H1 (cell line): ENCODE data around the gene CERS3. TPM values are rescaled to one million over a fixed set of nuclear protein-coding genes. Genes with fewer than 3 reads are reported as not detected.

Experiments used
- CTCF ChIA-PET: fragments of 300-600 bp; sonication (Branson Sonifier 250); formaldehyde crosslinking; loops from one replicate; lab custom pipeline; 2021; ENCODE audit not compliant: partially characterized antibody; lab: Charles Lee
- POLR2A ChIA-PET: fragments of 300-600 bp; sonication (Branson Sonifier 250); formaldehyde crosslinking; loops from one replicate; lab custom pipeline; 2021; ENCODE audit warnings: inconsistent platforms; ENCODE audit not compliant: partially characterized antibody; lab: Charles Lee
- DNase-seq, 2 experiments: peaks; one replicate each; pipeline versions ENCODE4 v3.0.0 to v3.0.0-alpha.2; 2010 to 2022; ENCODE audit warnings: low spot score in 2 of 2, low read depth in 1 of 2, mixed read lengths in 1 of 2
- FAIRE-seq: peaks from 2 replicates; lab custom pipeline; 2011; peaks lifted over from hg19 to GRCh38; lab: Jason Lieb, UNC
- H2AFZ ChIP-seq: 2 replicates; pipeline ENCODE4 v1.8.1; 2012; ENCODE audit warnings: low read length, inconsistent platforms
- H2AK5ac ChIP-seq: 2 replicates; pipeline ENCODE4 v1.6.1; 2013; ENCODE audit warnings: low read depth, low read length
- H2BK120ac ChIP-seq: replicated peaks from 2 replicates; pipeline ENCODE3; 2013; ENCODE audit warnings: low read depth, low read length, inconsistent platforms
- H2BK12ac ChIP-seq: 2 replicates; pipeline ENCODE4 v1.6.1; 2013; ENCODE audit warnings: low read depth, low read length
- H2BK15ac ChIP-seq: 2 replicates; pipeline ENCODE4 v1.6.1; 2013; ENCODE audit warnings: low read length
- H2BK20ac ChIP-seq: 2 replicates; pipeline ENCODE4 v1.6.1; 2013; ENCODE audit warnings: low read length
- H2BK5ac ChIP-seq: 2 replicates; pipeline ENCODE4 v1.6.1; 2013; ENCODE audit warnings: low read depth, low read length
- H3K14ac ChIP-seq: 2 replicates; pipeline ENCODE4 v1.6.1; 2013; ENCODE audit warnings: inconsistent platforms; ENCODE audit not compliant: insufficient read length
- H3K18ac ChIP-seq: 2 replicates; pipeline ENCODE4 v1.6.1; 2013; ENCODE audit warnings: low read length; ENCODE audit errors: extremely low read depth
- H3K23ac ChIP-seq: 2 replicates; pipeline ENCODE4 v1.6.1; 2013; ENCODE audit warnings: inconsistent platforms; ENCODE audit not compliant: insufficient read length
- H3K23me2 ChIP-seq: 2 replicates; pipeline ENCODE4 v1.6.1; 2013; ENCODE audit warnings: low read depth, low read length
- H3K27ac ChIP-seq: 2 replicates; pipeline ENCODE4 v1.6.1; 2011; ENCODE audit warnings: low read depth, low read length, inconsistent platforms
- H3K27me3 ChIP-seq, 4 experiments: replicated peaks in 1 of 4; 1 replicate in 1 of 4; 2 replicates in 3 of 4; pipeline versions ENCODE4 v1.6.1 to v1.8.1; 2011 to 2013; ENCODE audit warnings: low read length in 3 of 4, mild to moderate bottlenecking in 3 of 4, inconsistent platforms in 2 of 4, mixed read lengths in 2 of 4, moderate library complexity in 1 of 4; ENCODE audit not compliant: control insufficient read depth in 3 of 4, insufficient read depth in 3 of 4; ENCODE audit errors: extremely low read depth in 1 of 4
- H3K36me3 ChIP-seq, 4 experiments: 2 replicates each; pipeline versions ENCODE4 v1.6.1 to v1.8.1; 2011 to 2013; ENCODE audit warnings: mild to moderate bottlenecking in 4 of 4, low read length in 3 of 4, moderate library complexity in 2 of 4, control low read depth in 1 of 4, inconsistent platforms in 1 of 4; ENCODE audit not compliant: insufficient read depth in 4 of 4, control insufficient read depth in 2 of 4
- H3K4ac ChIP-seq: replicated peaks from 2 replicates; pipeline ENCODE3; 2013; ENCODE audit warnings: low read length, low read depth, mixed read lengths, inconsistent platforms; ENCODE audit not compliant: insufficient read length
- H3K4me1 ChIP-seq, 4 experiments: replicated peaks in 1 of 4; 1 replicate in 1 of 4; 2 replicates in 3 of 4; pipeline versions ENCODE4 v1.6.1 to v1.8.1; 2011 to 2013; ENCODE audit warnings: low read length in 3 of 4, inconsistent platforms in 2 of 4, mixed read lengths in 1 of 4; ENCODE audit not compliant: insufficient read depth in 4 of 4, control insufficient read depth in 3 of 4
- H3K4me2 ChIP-seq, 2 experiments: 2 replicates each; pipeline versions ENCODE4 v1.6.1 to v1.8.1; 2011 to 2013; ENCODE audit warnings: low read depth in 2 of 2, low read length in 2 of 2, control low read depth in 1 of 2, inconsistent platforms in 1 of 2, mild to moderate bottlenecking in 1 of 2; ENCODE audit not compliant: insufficient read depth in 1 of 2
- H3K4me3 ChIP-seq, 4 experiments: fragments of 200-600, 300-600 bp in 1 of 4; sonication (generic), shearing (Covaris generic), sonication (Bioruptor Twin) in 1 of 4; 2 replicates each; pipeline versions ENCODE4 v1.5.1 to v1.8.1; 2011 to 2016; ENCODE audit warnings: low read length in 4 of 4, low read depth in 3 of 4, control low read depth in 2 of 4, inconsistent platforms in 2 of 4, mild to moderate bottlenecking in 2 of 4, mixed read lengths in 1 of 4, moderate library complexity in 1 of 4; ENCODE audit not compliant: insufficient read depth in 2 of 4; ENCODE audit errors: extremely low read depth in 1 of 4
- H3K56ac ChIP-seq: replicated peaks from 2 replicates; pipeline ENCODE3; 2013; ENCODE audit warnings: low read depth, mild to moderate bottlenecking, mixed read lengths, low read length, inconsistent platforms; ENCODE audit not compliant: insufficient read length
- H3K79me1 ChIP-seq: 2 replicates; pipeline ENCODE4 v1.6.1; 2013; ENCODE audit warnings: low read depth, low read length, control low read depth
- H3K79me2 ChIP-seq, 2 experiments: 2 replicates each; pipeline versions ENCODE4 v1.6.1 to v1.8.1; 2012 to 2013; ENCODE audit warnings: low read length in 2 of 2, mild to moderate bottlenecking in 2 of 2, inconsistent platforms in 1 of 2; ENCODE audit not compliant: insufficient read depth in 2 of 2, control insufficient read depth in 1 of 2
- H3K9ac ChIP-seq, 4 experiments: replicated peaks in 1 of 4; 1 replicate in 1 of 4; 2 replicates in 3 of 4; pipeline versions ENCODE4 v1.6.1 to v1.8.1; 2011 to 2013; ENCODE audit warnings: low read depth in 3 of 4, low read length in 3 of 4, control low read depth in 2 of 4, mild to moderate bottlenecking in 2 of 4, moderate library complexity in 2 of 4, inconsistent platforms in 1 of 4; ENCODE audit errors: extremely low read depth in 1 of 4
- H3K9me3 ChIP-seq, 2 experiments: 2 replicates each; pipeline versions ENCODE4 v1.6.1 to v1.8.1; 2012 to 2013; ENCODE audit warnings: mild to moderate bottlenecking in 2 of 2, moderate library complexity in 2 of 2, control low read depth in 1 of 2, inconsistent platforms in 1 of 2, low read depth in 1 of 2, low read length in 1 of 2, mixed read lengths in 1 of 2; ENCODE audit not compliant: insufficient read depth in 2 of 2
- H4K20me1 ChIP-seq, 2 experiments: replicated peaks in 1 of 2; 2 replicates each; pipeline versions ENCODE3 to v1.8.1; 2011 to 2013; ENCODE audit warnings: inconsistent platforms in 2 of 2, low read length in 2 of 2, mild to moderate bottlenecking in 1 of 2; ENCODE audit not compliant: insufficient read depth in 2 of 2, control insufficient read depth in 1 of 2
- H4K5ac ChIP-seq: 2 replicates; pipeline ENCODE4 v1.6.1; 2013; ENCODE audit warnings: low read length, low read depth, mixed read lengths, inconsistent platforms; ENCODE audit not compliant: insufficient read length
- H4K8ac ChIP-seq: 2 replicates; pipeline ENCODE4 v1.8.0; 2013; ENCODE audit warnings: mild to moderate bottlenecking, moderate library complexity, low read length, inconsistent platforms; ENCODE audit not compliant: insufficient read depth; ENCODE audit errors: extremely low read depth
- H4K91ac ChIP-seq: replicated peaks from 2 replicates; pipeline ENCODE3; 2013; ENCODE audit warnings: low read length, mixed read lengths, inconsistent platforms; ENCODE audit not compliant: insufficient read length
- BRCA1 ChIP-seq: IDR thresholded peaks from 2 replicates; pipeline ENCODE4 v1.6.1; 2012; ENCODE audit warnings: low read depth, low read length, improper control_type of control experiment
- CHD1 ChIP-seq: IDR thresholded peaks from 2 replicates; pipeline ENCODE4 v1.6.1; 2012; ENCODE audit warnings: low read depth, low read length, improper control_type of control experiment
- CTBP2 ChIP-seq: IDR thresholded peaks from 2 replicates; pipeline ENCODE4 v1.7.0; 2011; ENCODE audit warnings: borderline replicate concordance, mild to moderate bottlenecking, moderate library complexity, mixed read lengths, low read length; ENCODE audit not compliant: insufficient read depth, insufficient read length
- EGR1 ChIP-seq: IDR thresholded peaks from 2 replicates; pipeline ENCODE4 v1.6.1; 2011; ENCODE audit warnings: low read depth, low read length, borderline replicate concordance
- GTF2F1 ChIP-seq: IDR thresholded peaks from 2 replicates; pipeline ENCODE4 v1.6.1; 2012; ENCODE audit warnings: low read depth, low read length, improper control_type of control experiment, borderline replicate concordance
- JUND ChIP-seq: IDR thresholded peaks from 2 replicates; pipeline ENCODE4 v1.6.1; 2011; ENCODE audit warnings: mild to moderate bottlenecking, improper control_type of control experiment, low read length
- KDM1A ChIP-seq: fragments of 200-600, 300-600 bp; sonication (generic); IDR thresholded peaks from 2 replicates; pipeline ENCODE4 v1.7.1; 2016; ENCODE audit warnings: mild to moderate bottlenecking, low read length, borderline replicate concordance
- NRF1 ChIP-seq: IDR thresholded peaks from 2 replicates; pipeline ENCODE4 v1.6.1; 2011; ENCODE audit warnings: mild to moderate bottlenecking, low read depth, low read length, improper control_type of control experiment
- SRF ChIP-seq: IDR thresholded peaks from 2 replicates; pipeline ENCODE4 v1.6.1; 2011; ENCODE audit warnings: mild to moderate bottlenecking, low read depth, low read length, moderate library complexity
- YY1 ChIP-seq: IDR thresholded peaks from 2 replicates; pipeline ENCODE4 v1.6.1; 2011; ENCODE audit warnings: low read depth, mild to moderate bottlenecking, low read length
- WGBS, 2 experiments: shearing (Covaris generic) in 1 of 2; methylation state at CpG; one replicate each; pipeline versions ENCODE4 v1.1.6 to v1.1.7; 2013 to 2015; ENCODE audit warnings: low lambda C conversion rate in 2 of 2, mixed read lengths in 2 of 2, inconsistent platforms in 1 of 2, low coverage in 1 of 2, missing lambda C conversion rate in 1 of 2; ENCODE audit not compliant: insufficient replicate concordance in 2 of 2, insufficient coverage in 1 of 2, insufficient read length in 1 of 2; ENCODE audit errors: extremely low coverage in 1 of 2, missing lambda C conversion rate in 1 of 2; 5-methylcytosine and 5-hydroxymethylcytosine counted together
- polyA plus RNA-seq, 7 experiments: library from polyadenylated mRNA; depleted of rRNA in 3 of 7; stranded (reverse) in 5 of 7; unstranded in 2 of 7; fragments of >200 nt in 5 of 7; fragments of 200-250 nt in 2 of 7; gene quantifications; 1 replicate in 5 of 7; 2 replicates in 1 of 7; 4 replicates in 1 of 7; pipeline versions ENCODE4 v1.2.1 to v1.2.3, GENCODE V29; 2011 to 2013; ENCODE audit warnings: missing spikeins in 2 of 7, mixed read lengths in 2 of 7
- total RNA-seq: library from RNA; stranded (reverse); fragmentation: NEBNext Ultra II Directional; extraction: Animal tissue kit (Norgen Biotek cat#: 25700); gene quantifications from 2 replicates; pipeline ENCODE4 v1.2.1, GENCODE V29; 2021
- TF ChIP-seq, protein P1 (sequence below): IDR thresholded peaks from 2 replicates; pipeline ENCODE4 v1.6.1; 2011; ENCODE audit warnings: low read length, improper control_type of control experiment

Gene CERS3
- total and polyA plus RNA-seq, 2 of the 8 experiments (the other 6 are each of a cell fraction or from before 2014, with no cell fraction given): 0.62 TPM; not detected in 1

- FAIRE-seq: no peak
- H3K9me3 ChIP-seq: peaks cover 9 to 51% of the 10 kb centered on the region in 2 experiments; a peak in 3 of 4 replicates
- no peak overlapping the region for H3K4me2 ChIP-seq
- TF ChIP-seq JUND (no peak), GTF2F1 (no peak), KDM1A (no peak), EGR1 (no peak), CHD1 (no peak), CTBP2 (no peak), NRF1 (no peak), YY1 (no peak), SRF (no peak), BRCA1 (no peak)
- TF ChIP-seq, protein P1, sequence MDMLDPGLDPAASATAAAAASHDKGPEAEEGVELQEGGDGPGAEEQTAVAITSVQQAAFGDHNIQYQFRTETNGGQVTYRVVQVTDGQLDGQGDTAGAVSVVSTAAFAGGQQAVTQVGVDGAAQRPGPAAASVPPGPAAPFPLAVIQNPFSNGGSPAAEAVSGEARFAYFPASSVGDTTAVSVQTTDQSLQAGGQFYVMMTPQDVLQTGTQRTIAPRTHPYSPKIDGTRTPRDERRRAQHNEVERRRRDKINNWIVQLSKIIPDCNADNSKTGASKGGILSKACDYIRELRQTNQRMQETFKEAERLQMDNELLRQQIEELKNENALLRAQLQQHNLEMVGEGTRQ: no peak
These were observed 24.7 kb upstream of the CERS3 start for GRCh38 chr15:100553468-100553867.

More at GRCh38 chr15:100553468-100553867, 24.7 kb upstream of the CERS3 start:
- H3K23ac ChIP-seq: no peak overlapping the region
- H3K79me2 ChIP-seq: no peaks in the 10 kb centered on the region
- H3K18ac ChIP-seq: no peak overlapping the region
- ChIA-PET POLR2A (no interaction called here), CTCF (interaction anchor here (0.5 kb wide), 1 partner anchor 553 kb away, joined by 3 read pairs; no protein-coding TSS in a partner anchor)
- no peaks in the 10 kb centered on the region for H3K36me3 ChIP-seq
- H4K91ac ChIP-seq: no peak overlapping the region
- H4K5ac ChIP-seq: no peak overlapping the region
- H3K23me2 ChIP-seq: no peaks in the 10 kb centered on the region
- H3K4ac ChIP-seq: no peak overlapping the region
- no peak for DNase-seq
- H2BK5ac ChIP-seq: no peak overlapping the region
- no peak overlapping the region for H2AFZ ChIP-seq
- WGBS, 2 experiments: 98% methylated on average over 16 of the region's 16 CpGs; no CpG with 5 or more reads in 1 of the 2 experiments
- H3K4me3 ChIP-seq: no peak overlapping the region
- H3K9ac ChIP-seq: no peak overlapping the region
- no peak overlapping the region for H2AK5ac ChIP-seq
- H3K79me1 ChIP-seq: no peaks in the 10 kb centered on the region
- no peak overlapping the region for H4K8ac ChIP-seq
- H3K4me1 ChIP-seq: no peaks in the 10 kb centered on the region
- no peak overlapping the region for H2BK120ac ChIP-seq
- no peak overlapping the region for H3K27ac ChIP-seq
- no peak overlapping the region for H2BK12ac ChIP-seq
- no peaks in the 10 kb centered on the region for H4K20me1 ChIP-seq
- H3K56ac ChIP-seq: no peak overlapping the region
- H2BK20ac ChIP-seq: no peak overlapping the region
- no peak overlapping the region for H3K14ac ChIP-seq
- H2BK15ac ChIP-seq: no peak overlapping the region
- H3K27me3 ChIP-seq: no peaks in the 10 kb centered on the region
